AG10803 (cell line): ENCODE data around the gene NCLN.

ENCODE experiments used
- DNase-seq: peaks from one replicate; pipeline ENCODE4 v3.0.0; 2010; ENCODE audit warnings: low read depth
- H3K4me3 ChIP-seq: 2 replicates; pipeline ENCODE4 v1.5.1; 2011; ENCODE audit warnings: mild to moderate bottlenecking, low read length, control low read depth
- CTCF ChIP-seq: conservative IDR thresholded peaks from 2 replicates; pipeline ENCODE4 v1.5.1; 2011; ENCODE audit warnings: mild to moderate bottlenecking, low read length, control low read depth, inconsistent platforms

Gene NCLN

GRCh38 chr19:3254520-3254919 is 68.8 kb downstream of the NCLN start:
- DNase-seq, result no peak
- no peak for TF ChIP-seq CTCF
- H3K4me3 ChIP-seq, result no peak overlapping the region

GRCh38 chr19:3257071-3257470 is 71.3 kb downstream of the NCLN start:
- no peak for TF ChIP-seq CTCF
- DNase-seq, result no peak
- no peak overlapping the region for H3K4me3 ChIP-seq
